ENCODE results near the gene BORCS8.
"Not testable (repeated sequence)": the region's sequence is repeated elsewhere in the genome, so short reads cannot be mapped to it uniquely, and the experiment has no call there.

BORCS8 gene

GRCh38 chr19:19138109-19138981 lies 53.6 kb downstream of the BORCS8 start, which contains the start of gene TMEM161A:
Gene TMEM161A (minus strand): TSS chr19:19138478. CDS start chr19:19138428, 50 bp downstream.
- Histone ChIP-seq H3K4me3 (ENCODE audit: low read depth, low read length) (peak within 1 kb of the TSS; percentile 84), H3K36me3 (replicated peaks) (no peaks in the 10 kb centered on the region), H3K27me3 (replicated peaks) (no peaks in the 10 kb centered on the region), H3K27ac (peak within 1 kb of the TSS; percentile 62)
- TF ChIP-seq CTCF (IDR thresholded peaks at IDR 0.05; ENCODE audit: low read depth, low read length, missing control alignments) = no peak
- in situ Hi-C loops (cut with HindIII; ENCODE audit: low pct_ligation_motif_present, low sequenced_read_pairs) = no loop called here
- DNase-seq = peak; percentile 100

GRCh38 chr19:19137556-19138108 lies 54.3 kb downstream of the BORCS8 start:
- TF ChIP-seq CTCF (IDR thresholded peaks at IDR 0.05; ENCODE audit: low read depth, low read length, missing control alignments) = no peak
- H3K36me3 ChIP-seq (replicated peaks) = no peaks in the 10 kb centered on the region
- H3K27ac ChIP-seq = peak overlapping the region; percentile 62

DNA sequence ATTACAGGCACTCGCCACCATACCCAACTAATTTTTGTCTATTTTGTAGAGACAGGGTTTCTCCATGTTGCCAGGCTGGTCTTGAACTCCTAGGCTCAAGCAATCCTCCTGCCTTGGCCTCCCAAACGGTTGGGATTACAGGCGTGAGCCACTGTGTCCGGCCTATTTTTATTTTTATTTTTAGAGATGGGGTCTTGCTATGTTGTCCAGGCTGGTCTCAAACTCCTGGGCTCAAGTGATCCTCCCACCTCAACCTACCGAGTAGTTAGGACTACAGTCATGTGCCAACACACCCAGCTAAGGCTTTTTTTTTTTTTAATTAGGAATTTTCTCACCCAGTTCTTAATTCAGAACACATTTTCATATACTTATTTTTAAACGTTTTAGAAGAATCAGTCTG lies 56.2 kb downstream of the BORCS8 start:
- H3K27ac ChIP-seq; H3K4me3 ChIP-seq (ENCODE audit: low read depth, low read length); H3K36me3 ChIP-seq (replicated peaks); H3K27me3 ChIP-seq (replicated peaks); in situ Hi-C loops (cut with HindIII; ENCODE audit: low pct_ligation_motif_present, low sequenced_read_pairs); DNase-seq: not testable (repeated sequence)

More at GRCh38 chr19:19137556-19138108, 54.3 kb downstream of the BORCS8 start:
- Histone ChIP-seq H3K4me3 (ENCODE audit: low read depth, low read length) (peak overlapping the region; percentile 84), H3K27me3 (replicated peaks) (no peaks in the 10 kb centered on the region)
- DNase-seq = no peak
- in situ Hi-C loops (cut with HindIII; ENCODE audit: low pct_ligation_motif_present, low sequenced_read_pairs) = no loop called here

- H3K27ac ChIP-seq = no peak overlapping the region
- H3K27me3 ChIP-seq (replicated peaks) = no peaks in the 10 kb centered on the region
- H3K4me3 ChIP-seq (ENCODE audit: low read depth, low read length) = no peak overlapping the region
- in situ Hi-C loops (cut with HindIII; ENCODE audit: low pct_ligation_motif_present, low sequenced_read_pairs) = no loop called here
- no peak for DNase-seq
- no peaks in the 10 kb centered on the region for H3K36me3 ChIP-seq (replicated peaks)
- no peak for TF ChIP-seq CTCF (IDR thresholded peaks at IDR 0.05; ENCODE audit: low read depth, low read length, missing control alignments)
These were observed 57.2 kb downstream of the BORCS8 start for GRCh38 chr19:19134687-19135158.

GRCh38 chr19:19133985-19134384 lies 58.0 kb downstream of the BORCS8 start:
- DNase-seq = no peak
- Histone ChIP-seq H3K4me3 (ENCODE audit: low read depth, low read length) (no peak overlapping the region), H3K27me3 (replicated peaks) (no peaks in the 10 kb centered on the region), H3K27ac (no peak overlapping the region), H3K36me3 (replicated peaks) (no peaks in the 10 kb centered on the region)
- TF ChIP-seq CTCF (IDR thresholded peaks at IDR 0.05; ENCODE audit: low read depth, low read length, missing control alignments) = no peak
- in situ Hi-C loops (cut with HindIII; ENCODE audit: low pct_ligation_motif_present, low sequenced_read_pairs) = no loop called here

- no peaks in the 10 kb centered on the region for H3K27me3 ChIP-seq (replicated peaks)
- H3K36me3 ChIP-seq (replicated peaks) = no peaks in the 10 kb centered on the region
- no peak overlapping the region for H3K27ac ChIP-seq
- H3K4me3 ChIP-seq (ENCODE audit: low read depth, low read length) = no peak overlapping the region
- TF ChIP-seq CTCF (IDR thresholded peaks at IDR 0.05; ENCODE audit: low read depth, low read length, missing control alignments) = no peak
- in situ Hi-C loops (cut with HindIII; ENCODE audit: low pct_ligation_motif_present, low sequenced_read_pairs) = no loop called here
- no peak for DNase-seq
These were observed 59.0 kb downstream of the BORCS8 start for GRCh38 chr19:19132912-19133311.

Measured in brain microvascular endothelial cell (primary cell).